Muscle of arm (tissue), 12 donors: ENCODE measurements around the gene NADK. TPM values are rescaled to one million over a fixed set of nuclear protein-coding genes. Genes with fewer than 3 reads are reported as not detected.
"Not testable (repeated sequence)": the region's sequence is repeated elsewhere in the genome, so short reads cannot be mapped to it uniquely, and the experiment has no call there.

Source experiments
- DNase-seq: peaks from one replicate; pipeline ENCODE4 v3.0.0-alpha.2; 2013
- polyA plus RNA-seq, 12 donors: library from polyadenylated mRNA; unstranded; fragments of 120-200 nt; gene quantifications; one replicate each; pipeline ENCODE4 v1.2.1, GENCODE V29; 2013; ENCODE audit not compliant: insufficient read length in 12 of 12

Gene NADK
- polyA plus RNA-seq, 12 donors, result 22.7 to 55.6 (median 30.3) TPM; not detected in 1

DNA sequence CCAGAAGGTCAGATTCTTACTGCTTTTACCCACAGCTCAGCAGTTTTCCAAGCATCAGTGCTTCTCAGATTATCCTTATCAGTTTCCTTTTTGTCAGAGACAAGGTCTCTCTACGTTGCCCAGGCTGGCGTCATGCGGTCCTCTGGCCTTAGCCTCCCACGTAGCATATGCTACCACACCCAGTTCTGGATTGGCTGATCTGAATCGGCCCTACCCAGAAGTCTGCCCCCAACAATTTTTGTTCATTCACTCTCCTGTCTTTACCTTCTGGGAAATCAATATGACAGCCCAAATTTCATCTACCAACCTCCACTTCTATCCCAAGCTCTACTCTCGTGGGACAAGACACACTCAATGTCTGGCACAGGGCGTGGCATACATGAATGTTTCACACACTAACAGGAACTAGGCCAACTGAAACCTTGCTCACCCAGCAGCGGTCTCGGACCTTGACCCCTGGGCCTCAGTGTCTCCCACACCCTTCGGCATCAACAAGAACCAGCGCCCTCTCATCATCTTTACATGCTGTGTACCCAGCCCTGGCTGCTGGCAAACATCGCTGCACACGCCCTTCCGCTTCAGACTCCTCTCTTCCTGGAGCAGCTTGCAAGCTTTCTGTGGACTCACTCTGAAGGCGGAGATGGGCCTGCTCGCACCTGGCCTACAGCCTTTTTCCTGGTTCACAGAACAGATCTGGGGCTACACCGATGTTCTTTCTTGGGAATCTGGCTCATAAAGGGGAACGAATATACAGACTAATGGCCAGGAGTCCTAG, 63.0 kb downstream of the NADK start:
- DNase-seq, result not testable (repeated sequence)

DNA sequence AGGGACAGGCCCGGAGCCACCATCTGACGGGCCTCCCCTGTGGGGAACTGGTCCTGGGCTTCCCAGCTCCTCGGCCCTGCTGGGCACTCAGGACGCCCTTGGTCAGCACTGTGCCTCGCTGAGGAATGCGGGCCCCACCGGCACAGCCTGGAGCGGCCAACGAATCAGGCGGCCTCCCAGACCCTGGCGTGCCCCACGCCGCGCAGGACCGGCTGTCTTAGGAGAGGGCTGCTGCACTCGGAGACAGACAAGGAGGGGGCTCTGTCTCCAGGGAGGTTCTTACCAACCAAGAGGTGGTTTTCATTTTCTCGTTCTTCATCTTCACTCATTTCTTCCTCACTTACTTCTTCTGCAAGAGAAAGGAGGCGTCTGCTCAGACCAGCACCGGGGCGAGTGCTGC, 70.4 kb downstream of the NADK start:
- DNase-seq, result not testable (repeated sequence)

DNA sequence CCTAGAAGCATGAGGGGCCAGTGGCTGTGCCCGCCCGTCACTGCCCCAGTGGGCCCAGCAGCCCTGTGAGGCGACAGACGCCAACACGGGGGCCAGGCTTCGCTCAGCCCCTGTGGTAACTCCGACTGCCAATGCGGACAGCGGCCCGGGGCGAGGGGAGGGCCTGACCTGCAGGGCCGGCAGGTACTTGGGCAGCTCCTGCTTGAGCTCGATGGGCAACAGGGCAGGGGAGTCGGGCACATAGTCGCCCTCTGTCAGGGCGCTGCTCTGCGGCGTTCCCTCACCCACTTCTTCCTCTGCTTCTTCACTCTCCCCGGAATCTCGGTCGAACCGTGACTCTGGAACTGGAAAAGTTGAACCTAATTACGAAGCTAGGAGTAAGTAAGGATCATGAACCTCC, 71.0 kb downstream of the NADK start:
- DNase-seq, result not testable (repeated sequence)

DNA sequence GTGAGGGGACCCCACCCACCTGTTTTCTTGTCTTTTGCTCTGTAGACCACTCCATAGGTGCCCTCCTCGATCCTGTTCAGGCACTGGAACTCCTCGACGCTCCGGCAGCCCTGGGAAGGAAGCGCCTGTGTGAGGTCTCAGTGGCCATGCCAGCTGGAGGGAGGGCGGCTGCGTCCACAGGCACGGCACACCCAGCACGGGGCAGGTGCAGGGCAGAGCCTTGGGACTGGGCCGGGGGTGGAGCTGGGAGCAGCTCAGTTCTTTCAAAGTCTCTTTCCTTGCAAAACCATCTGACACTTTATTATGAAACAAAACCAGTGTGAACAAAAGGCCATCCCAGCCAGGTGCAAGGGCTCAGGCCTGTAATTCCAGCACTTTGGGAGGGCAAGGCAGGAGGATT, 72.6 kb downstream of the NADK start:
- not testable (repeated sequence) for DNase-seq

DNA sequence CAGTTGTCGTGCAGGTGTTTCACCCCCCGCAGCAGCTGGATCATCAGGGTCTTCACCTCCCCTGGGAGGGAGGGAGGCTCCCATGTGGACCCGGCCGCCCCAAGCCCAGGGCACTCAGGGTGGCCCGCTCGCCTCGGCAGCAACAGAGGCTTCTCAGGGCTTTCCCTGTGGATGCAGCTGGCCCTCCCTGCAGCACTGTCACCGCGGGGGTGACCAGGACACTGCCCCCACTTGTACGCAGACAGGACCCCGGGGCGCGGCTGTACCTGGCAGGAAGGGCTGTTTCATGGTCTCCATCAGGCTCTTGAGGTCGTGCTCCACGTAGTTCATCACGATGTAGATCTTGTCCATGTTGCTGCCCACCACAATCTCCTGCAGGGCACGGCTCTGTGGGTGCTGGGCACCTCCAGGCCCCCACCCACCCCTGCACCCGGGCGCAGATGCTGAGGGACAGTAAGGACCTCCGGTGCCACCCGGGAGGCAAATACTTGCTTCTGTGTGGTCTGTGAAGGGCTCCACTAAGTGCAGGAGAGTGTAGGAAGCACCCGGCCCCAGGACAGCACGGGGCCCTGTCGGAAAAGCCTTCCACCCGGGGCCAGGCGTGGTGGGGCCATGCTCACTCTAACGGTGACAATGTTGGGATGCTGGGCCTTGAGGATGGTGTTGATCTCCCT, 73.8 kb downstream of the NADK start:
- DNase-seq, result not testable (repeated sequence)

DNA sequence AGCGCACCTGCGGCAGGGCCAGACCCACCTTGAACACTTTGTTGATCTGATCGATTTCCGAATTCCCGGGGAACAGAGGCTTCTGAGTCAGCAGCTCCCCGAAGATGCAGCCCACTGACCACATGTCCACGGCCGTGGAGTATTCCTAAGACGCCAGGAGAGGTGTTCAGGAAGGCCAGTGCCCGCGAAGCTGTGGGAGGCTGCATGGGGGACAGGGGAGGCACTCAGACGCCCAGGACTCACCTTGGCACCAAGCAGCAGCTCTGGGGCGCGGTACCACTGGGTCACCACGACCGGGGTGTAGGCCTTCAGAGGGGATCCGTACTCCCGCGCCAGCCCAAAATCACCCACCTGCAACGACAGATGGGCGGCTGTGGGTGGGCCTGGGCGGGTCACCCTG, 74.5 kb downstream of the NADK start:
- no peak for DNase-seq

DNA sequence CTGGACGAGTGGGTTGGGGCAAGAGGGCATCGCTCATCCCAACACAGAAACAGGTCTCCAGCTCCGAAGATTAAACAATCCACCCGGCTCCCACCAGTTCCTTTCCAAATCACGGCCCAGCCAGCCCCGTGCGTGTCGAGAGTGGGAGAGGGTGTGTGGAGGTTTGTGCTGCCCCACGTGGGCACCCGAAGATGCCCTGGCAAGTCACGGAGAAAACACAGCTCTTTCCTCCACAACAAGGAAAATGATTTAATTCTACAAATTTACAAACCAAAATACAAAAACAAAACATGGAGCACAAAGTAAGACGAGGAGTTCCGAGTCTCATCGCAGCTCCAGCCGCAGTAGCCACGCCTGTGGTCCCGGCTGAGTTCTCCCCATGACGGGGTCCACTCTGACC, 75.8 kb downstream of the NADK start:
- DNase-seq, result not testable (repeated sequence)

Other genes starting within 250 kb of the NADK start
- 1 to 10 TPM in 10 of 12 donors, not detected in 2; 1.9 to 6.5 (median 3.5) TPM for gene TMEM240, start 237.8 kb downstream of the NADK start, polyA plus RNA-seq
- gene SSU72, start 203.6 kb downstream of the NADK start, polyA plus RNA-seq, result 10 to 100 TPM in 11 of 12 donors, not detected in 1; 61.6 to 98.6 (median 86.4) TPM
- 10 to 100 TPM in 1 of 12 donors, 1 to 10 TPM in 8, under 1 TPM in 2, not detected in 1; 0.88 to 10.3 (median 2.1) TPM for gene FNDC10, start 178.3 kb downstream of the NADK start, polyA plus RNA-seq
- gene MIB2, start 163.0 kb downstream of the NADK start, polyA plus RNA-seq, result 100 to 1,000 TPM in 1 of 12 donors, 10 to 100 TPM in 10, not detected in 1; 34.1 to 109 (median 52.5) TPM
- 10 to 100 TPM in 11 of 12 donors, not detected in 1; 19.0 to 63.0 (median 25.5) TPM for gene MMP23B, start 146.3 kb downstream of the NADK start, polyA plus RNA-seq
- gene CDK11B, start 119.5 kb downstream of the NADK start, polyA plus RNA-seq, result 10 to 100 TPM in 11 of 12 donors, not detected in 1; 28.3 to 46.3 (median 31.2) TPM
- gene SLC35E2B, start 85.7 kb downstream of the NADK start, polyA plus RNA-seq, result 10 to 100 TPM in 11 of 12 donors, not detected in 1; 31.9 to 69.2 (median 40.9) TPM
- 10 to 100 TPM in 11 of 12 donors, not detected in 1; 14.3 to 49.2 (median 21.1) TPM for gene CDK11A, start 54.1 kb downstream of the NADK start, polyA plus RNA-seq
- 100 to 1,000 TPM; 158 to 259 (median 178) TPM for gene GNB1, start 112.6 kb upstream of the NADK start, polyA plus RNA-seq
- gene CALML6, start 136.8 kb upstream of the NADK start, polyA plus RNA-seq, result 100 to 1,000 TPM in 9 of 12 donors, 10 to 100 TPM in 2, not detected in 1; 64.0 to 380 (median 219) TPM
- 100 to 1,000 TPM in 2 of 12 donors, 10 to 100 TPM in 9, not detected in 1; 28.5 to 139 (median 76.2) TPM for gene TMEM52, start 140.8 kb upstream of the NADK start, polyA plus RNA-seq
- under 1 TPM in 10 of 12 donors, not detected in 2; 0.07 to 0.74 (median 0.24) TPM for gene CFAP74, start 225.3 kb upstream of the NADK start, polyA plus RNA-seq
- gene GABRD, start 240.9 kb upstream of the NADK start, polyA plus RNA-seq, result 1 to 10 TPM in 3 of 12 donors, under 1 TPM in 7, not detected in 2; 0.33 to 3.4 (median 0.78) TPM